Neural cell (in vitro differentiated cells): ENCODE measurements around the gene MDH2. TPM values are rescaled to one million over a fixed set of nuclear protein-coding genes. Genes with fewer than 3 reads are reported as not detected.
"Not testable (repeated sequence)": the region's sequence is repeated elsewhere in the genome, so short reads cannot be mapped to it uniquely, and the experiment has no call there.

ENCODE experiments used
- H2AFZ ChIP-seq: fragments of 200-600, 300-800 bp; sonication (generic), shearing (Covaris generic); 2 replicates; pipeline ENCODE4 v1.6.0; 2014; ENCODE audit warnings: low read depth, mild to moderate bottlenecking, antibody characterized with exemption, low read length, moderate library complexity
- H3F3A ChIP-seq: fragments of 200-600 bp; shearing (Covaris generic); 2 replicates; pipeline ENCODE4 v1.6.1; 2016; ENCODE audit warnings: mild to moderate bottlenecking, moderate library complexity, mixed read lengths, antibody characterized with exemption, low read length; ENCODE audit not compliant: insufficient read depth, poor library complexity, severe bottlenecking
- H3K27ac ChIP-seq: fragments of 200-600, 300-800 bp; sonication (generic), shearing (Covaris generic); 2 replicates; pipeline ENCODE4 v1.5.1; 2014; ENCODE audit warnings: mild to moderate bottlenecking, low read length, moderate library complexity
- H3K27me3 ChIP-seq: fragments of 300-800, 200-600 bp; sonication (generic), shearing (Covaris generic); 2 replicates; pipeline ENCODE4 v1.6.0; 2014; ENCODE audit warnings: mild to moderate bottlenecking, low read depth, low read length, moderate library complexity; ENCODE audit not compliant: insufficient read depth
- H3K36me3 ChIP-seq: fragments of 300-800, 200-600 bp; sonication (generic), shearing (Covaris generic); 2 replicates; pipeline ENCODE4 v1.5.1; 2014; ENCODE audit warnings: mild to moderate bottlenecking, antibody characterized with exemption, low read length, moderate library complexity; ENCODE audit not compliant: insufficient read depth
- H3K4me2 ChIP-seq: fragments of 300-800, 200-600 bp; sonication (generic), shearing (Covaris generic); 2 replicates; pipeline ENCODE4 v1.6.0; 2014; ENCODE audit warnings: mild to moderate bottlenecking, low read length
- H3K4me3 ChIP-seq: fragments of 300-800, 200-600 bp; sonication (generic), shearing (Covaris generic); 2 replicates; pipeline ENCODE4 v1.5.1; 2014; ENCODE audit warnings: mild to moderate bottlenecking, low read length, moderate library complexity
- H3K79me2 ChIP-seq: fragments of 200-600 bp; shearing (Covaris generic); replicated peaks from 2 replicates; pipeline ENCODE4 v1.6.0; 2014; ENCODE audit warnings: mild to moderate bottlenecking, low read length, moderate library complexity; ENCODE audit not compliant: insufficient read depth
- H3K9ac ChIP-seq: fragments of 300-800, 200-600 bp; sonication (generic), shearing (Covaris generic); 2 replicates; pipeline ENCODE4 v1.6.1; 2016; ENCODE audit warnings: mild to moderate bottlenecking, low read length, mixed read lengths
- H3K9me2 ChIP-seq: fragments of 200-600 bp; shearing (Covaris generic); 2 replicates; pipeline ENCODE4 v1.6.1; 2016; ENCODE audit warnings: mild to moderate bottlenecking, low read length, mixed read lengths; ENCODE audit not compliant: insufficient read depth
- H3K9me3 ChIP-seq: fragments of 200-600, 300-800 bp; sonication (generic), shearing (Covaris generic); 2 replicates; pipeline ENCODE4 v1.6.1; 2016; ENCODE audit warnings: mild to moderate bottlenecking, mixed run types, low read length, moderate library complexity, mixed read lengths
- H4K20me1 ChIP-seq: fragments of 200-600 bp; shearing (Covaris generic); 2 replicates; pipeline ENCODE4 v1.6.1; 2016; ENCODE audit warnings: mild to moderate bottlenecking, mixed run types; ENCODE audit not compliant: insufficient read depth
- EP300 ChIP-seq: fragments of 450-650 bp; conservative IDR thresholded peaks from 2 replicates; pipeline ENCODE4 v1.6.1; 2014; ENCODE audit warnings: antibody characterized with exemption, mild to moderate bottlenecking, moderate library complexity; ENCODE audit not compliant: poor library complexity, severe bottlenecking
- EZH2 ChIP-seq: fragments of 200-600, 300-800 bp; shearing (Covaris generic), sonication (generic); IDR thresholded peaks from 2 replicates; pipeline ENCODE4 v1.6.1; 2014; ENCODE audit warnings: antibody characterized with exemption, low read length, borderline replicate concordance, mild to moderate bottlenecking; ENCODE audit not compliant: insufficient read depth, poor library complexity, severe bottlenecking
- MXI1 ChIP-seq: fragments of 450-650 bp; conservative IDR thresholded peaks from 2 replicates; pipeline ENCODE4 v1.6.1; 2014; ENCODE audit warnings: antibody characterized with exemption, mild to moderate bottlenecking; ENCODE audit not compliant: poor library complexity, severe bottlenecking
- POLR2AphosphoS5 ChIP-seq: IDR thresholded peaks from 2 replicates; pipeline ENCODE4 v1.6.1; 2012
- RAD21 ChIP-seq: fragments of 450-650 bp; conservative IDR thresholded peaks from 2 replicates; pipeline ENCODE4 v1.6.1; 2014; ENCODE audit warnings: antibody characterized with exemption, mild to moderate bottlenecking, moderate library complexity
- SMC3 ChIP-seq: fragments of 450-650 bp; conservative IDR thresholded peaks from 2 replicates; pipeline ENCODE4 v1.6.1; 2014; ENCODE audit warnings: antibody characterized with exemption, mild to moderate bottlenecking, moderate library complexity; ENCODE audit not compliant: poor library complexity
- TAF1 ChIP-seq: IDR thresholded peaks from 2 replicates; pipeline ENCODE4 v1.6.1; 2012; ENCODE audit warnings: low read depth
- polyA plus RNA-seq: library from polyadenylated mRNA; depleted of rRNA; stranded (reverse); fragments of >200 nt; gene quantifications from 2 replicates; pipeline ENCODE4 v1.2.3, GENCODE V29; 2014
- TF ChIP-seq, protein P1 (sequence below): IDR thresholded peaks from 2 replicates; pipeline ENCODE4 v1.6.1; 2012; ENCODE audit warnings: borderline replicate concordance
- TF ChIP-seq, protein P2 (sequence below): fragments of 450-650 bp; IDR thresholded peaks from 2 replicates; pipeline ENCODE4 v1.5.1; 2014; ENCODE audit warnings: antibody characterized with exemption, mild to moderate bottlenecking, moderate library complexity; ENCODE audit not compliant: poor library complexity, severe bottlenecking

Gene MDH2
- polyA plus RNA-seq, 1 donor from 2014 or later: 60.5 TPM

DNA sequence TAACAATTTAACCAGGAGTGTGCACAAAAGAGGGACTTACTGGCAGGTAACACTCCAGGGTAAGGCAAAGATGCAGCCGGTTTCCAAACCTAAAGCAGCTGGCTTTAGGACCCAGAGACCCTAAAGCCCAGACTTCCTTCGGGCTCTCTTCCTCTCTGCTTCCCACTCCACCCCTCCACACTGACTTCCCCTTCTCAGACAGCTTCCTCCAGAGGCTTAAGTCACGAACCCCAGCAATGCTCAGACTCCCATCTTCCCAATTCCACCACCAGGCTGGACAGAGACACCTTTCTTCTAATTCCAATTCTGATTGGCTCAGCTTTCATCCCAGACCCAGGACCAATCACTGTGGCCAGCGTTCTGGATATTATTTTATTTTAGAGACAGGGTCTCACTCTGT is 24.9 kb upstream of the MDH2 start:
- no peaks in the 10 kb centered on the region for H3K27me3 ChIP-seq
- no peaks in the 10 kb centered on the region for H3K9me3 ChIP-seq
- no peak overlapping the region for H2AFZ ChIP-seq
- no peaks in the 10 kb centered on the region for H3K9me2 ChIP-seq
- H3K4me2 ChIP-seq: no peak overlapping the region
- H3K79me2 ChIP-seq: no peaks in the 10 kb centered on the region
- H3K36me3 ChIP-seq: no peaks in the 10 kb centered on the region
- no peak overlapping the region for H3K27ac ChIP-seq
- no peak for TF ChIP-seq EP300
- TF ChIP-seq, protein P1, sequence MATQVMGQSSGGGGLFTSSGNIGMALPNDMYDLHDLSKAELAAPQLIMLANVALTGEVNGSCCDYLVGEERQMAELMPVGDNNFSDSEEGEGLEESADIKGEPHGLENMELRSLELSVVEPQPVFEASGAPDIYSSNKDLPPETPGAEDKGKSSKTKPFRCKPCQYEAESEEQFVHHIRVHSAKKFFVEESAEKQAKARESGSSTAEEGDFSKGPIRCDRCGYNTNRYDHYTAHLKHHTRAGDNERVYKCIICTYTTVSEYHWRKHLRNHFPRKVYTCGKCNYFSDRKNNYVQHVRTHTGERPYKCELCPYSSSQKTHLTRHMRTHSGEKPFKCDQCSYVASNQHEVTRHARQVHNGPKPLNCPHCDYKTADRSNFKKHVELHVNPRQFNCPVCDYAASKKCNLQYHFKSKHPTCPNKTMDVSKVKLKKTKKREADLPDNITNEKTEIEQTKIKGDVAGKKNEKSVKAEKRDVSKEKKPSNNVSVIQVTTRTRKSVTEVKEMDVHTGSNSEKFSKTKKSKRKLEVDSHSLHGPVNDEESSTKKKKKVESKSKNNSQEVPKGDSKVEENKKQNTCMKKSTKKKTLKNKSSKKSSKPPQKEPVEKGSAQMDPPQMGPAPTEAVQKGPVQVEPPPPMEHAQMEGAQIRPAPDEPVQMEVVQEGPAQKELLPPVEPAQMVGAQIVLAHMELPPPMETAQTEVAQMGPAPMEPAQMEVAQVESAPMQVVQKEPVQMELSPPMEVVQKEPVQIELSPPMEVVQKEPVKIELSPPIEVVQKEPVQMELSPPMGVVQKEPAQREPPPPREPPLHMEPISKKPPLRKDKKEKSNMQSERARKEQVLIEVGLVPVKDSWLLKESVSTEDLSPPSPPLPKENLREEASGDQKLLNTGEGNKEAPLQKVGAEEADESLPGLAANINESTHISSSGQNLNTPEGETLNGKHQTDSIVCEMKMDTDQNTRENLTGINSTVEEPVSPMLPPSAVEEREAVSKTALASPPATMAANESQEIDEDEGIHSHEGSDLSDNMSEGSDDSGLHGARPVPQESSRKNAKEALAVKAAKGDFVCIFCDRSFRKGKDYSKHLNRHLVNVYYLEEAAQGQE: no peak
- TF ChIP-seq RAD21: no peak
- no peak for TF ChIP-seq TAF1
- TF ChIP-seq, protein P2, sequence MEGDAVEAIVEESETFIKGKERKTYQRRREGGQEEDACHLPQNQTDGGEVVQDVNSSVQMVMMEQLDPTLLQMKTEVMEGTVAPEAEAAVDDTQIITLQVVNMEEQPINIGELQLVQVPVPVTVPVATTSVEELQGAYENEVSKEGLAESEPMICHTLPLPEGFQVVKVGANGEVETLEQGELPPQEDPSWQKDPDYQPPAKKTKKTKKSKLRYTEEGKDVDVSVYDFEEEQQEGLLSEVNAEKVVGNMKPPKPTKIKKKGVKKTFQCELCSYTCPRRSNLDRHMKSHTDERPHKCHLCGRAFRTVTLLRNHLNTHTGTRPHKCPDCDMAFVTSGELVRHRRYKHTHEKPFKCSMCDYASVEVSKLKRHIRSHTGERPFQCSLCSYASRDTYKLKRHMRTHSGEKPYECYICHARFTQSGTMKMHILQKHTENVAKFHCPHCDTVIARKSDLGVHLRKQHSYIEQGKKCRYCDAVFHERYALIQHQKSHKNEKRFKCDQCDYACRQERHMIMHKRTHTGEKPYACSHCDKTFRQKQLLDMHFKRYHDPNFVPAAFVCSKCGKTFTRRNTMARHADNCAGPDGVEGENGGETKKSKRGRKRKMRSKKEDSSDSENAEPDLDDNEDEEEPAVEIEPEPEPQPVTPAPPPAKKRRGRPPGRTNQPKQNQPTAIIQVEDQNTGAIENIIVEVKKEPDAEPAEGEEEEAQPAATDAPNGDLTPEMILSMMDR: no peak
- no peak for TF ChIP-seq EZH2
- no peak for TF ChIP-seq POLR2AphosphoS5
- TF ChIP-seq MXI1: no peak
- TF ChIP-seq SMC3: no peak
- H3K4me3 ChIP-seq: no peak overlapping the region
- no peaks in the 10 kb centered on the region for H3F3A ChIP-seq
- H3K9ac ChIP-seq: no peak overlapping the region
- no peaks in the 10 kb centered on the region for H4K20me1 ChIP-seq

DNA sequence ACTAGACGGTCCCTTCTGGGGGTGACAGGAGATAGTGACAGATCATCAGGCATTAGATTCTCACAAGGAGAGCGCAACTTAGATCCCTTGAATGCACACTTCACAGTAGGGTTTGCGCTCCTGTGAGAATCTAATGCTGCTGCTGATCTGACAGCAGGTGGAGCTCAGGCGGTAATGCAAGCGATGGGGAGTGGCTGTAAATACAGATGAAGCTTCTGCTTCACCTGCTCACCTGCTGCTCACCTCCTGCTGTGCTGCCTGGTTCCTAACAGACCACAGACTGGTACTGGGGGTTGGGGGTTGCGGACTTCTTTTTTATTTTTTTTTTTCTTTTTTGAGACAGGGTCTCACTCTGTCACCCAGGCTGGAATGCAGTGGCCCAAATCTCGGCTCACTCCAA is 18.2 kb upstream of the MDH2 start:
- not testable (repeated sequence) for H3K27ac ChIP-seq

DNA sequence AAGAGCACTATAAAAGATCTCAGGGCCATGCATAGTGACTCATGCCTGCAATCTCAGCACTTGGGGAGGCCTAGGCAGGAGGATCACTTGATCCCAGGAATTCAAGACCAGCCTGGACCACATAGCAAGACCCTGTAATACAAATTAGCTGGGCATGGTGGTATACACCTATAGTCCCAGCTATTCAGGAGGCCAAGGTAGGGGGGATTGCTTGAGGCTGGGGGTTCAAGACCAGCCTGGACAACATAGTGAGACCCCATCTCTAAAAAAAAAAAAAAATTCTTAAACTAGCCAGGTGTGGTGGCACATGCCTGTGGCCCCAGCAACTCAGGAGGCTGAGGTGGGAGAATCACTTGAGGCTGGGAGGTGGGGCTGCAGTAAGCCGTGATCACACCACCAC is 15.9 kb upstream of the MDH2 start:
- Histone ChIP-seq H3K36me3 (no peaks in the 10 kb centered on the region), H3F3A (no peaks in the 10 kb centered on the region), H4K20me1 (no peaks in the 10 kb centered on the region), H3K4me2 (no peak overlapping the region), H3K4me3 (no peak overlapping the region), H3K9ac (no peak overlapping the region), H3K9me2 (no peaks in the 10 kb centered on the region), H2AFZ (no peak overlapping the region), H3K9me3 (no peaks in the 10 kb centered on the region), H3K27me3 (no peaks in the 10 kb centered on the region), H3K79me2 (no peaks in the 10 kb centered on the region), H3K27ac (no peak overlapping the region)
- TF ChIP-seq MXI1: no peak
- TF ChIP-seq RAD21: no peak
- TF ChIP-seq POLR2AphosphoS5: no peak
- no peak for TF ChIP-seq EZH2
- no peak for TF ChIP-seq SMC3

More for the DNA sequence above, 18.2 kb upstream of the MDH2 start:
- not testable (repeated sequence) for H3F3A ChIP-seq, H3K9ac ChIP-seq, H3K4me3 ChIP-seq, H3K79me2 ChIP-seq, H2AFZ ChIP-seq, H3K9me3 ChIP-seq, H4K20me1 ChIP-seq, H3K4me2 ChIP-seq, H3K27me3 ChIP-seq, H3K36me3 ChIP-seq, H3K9me2 ChIP-seq
